Effector CD4-positive, alpha-beta T cell (primary cell): ENCODE data around the gene RNF220.

Source experiments
- DNase-seq: peaks from one replicate; pipeline ENCODE4 v3.0.0-alpha.2; 2020

Gene RNF220

DNA sequence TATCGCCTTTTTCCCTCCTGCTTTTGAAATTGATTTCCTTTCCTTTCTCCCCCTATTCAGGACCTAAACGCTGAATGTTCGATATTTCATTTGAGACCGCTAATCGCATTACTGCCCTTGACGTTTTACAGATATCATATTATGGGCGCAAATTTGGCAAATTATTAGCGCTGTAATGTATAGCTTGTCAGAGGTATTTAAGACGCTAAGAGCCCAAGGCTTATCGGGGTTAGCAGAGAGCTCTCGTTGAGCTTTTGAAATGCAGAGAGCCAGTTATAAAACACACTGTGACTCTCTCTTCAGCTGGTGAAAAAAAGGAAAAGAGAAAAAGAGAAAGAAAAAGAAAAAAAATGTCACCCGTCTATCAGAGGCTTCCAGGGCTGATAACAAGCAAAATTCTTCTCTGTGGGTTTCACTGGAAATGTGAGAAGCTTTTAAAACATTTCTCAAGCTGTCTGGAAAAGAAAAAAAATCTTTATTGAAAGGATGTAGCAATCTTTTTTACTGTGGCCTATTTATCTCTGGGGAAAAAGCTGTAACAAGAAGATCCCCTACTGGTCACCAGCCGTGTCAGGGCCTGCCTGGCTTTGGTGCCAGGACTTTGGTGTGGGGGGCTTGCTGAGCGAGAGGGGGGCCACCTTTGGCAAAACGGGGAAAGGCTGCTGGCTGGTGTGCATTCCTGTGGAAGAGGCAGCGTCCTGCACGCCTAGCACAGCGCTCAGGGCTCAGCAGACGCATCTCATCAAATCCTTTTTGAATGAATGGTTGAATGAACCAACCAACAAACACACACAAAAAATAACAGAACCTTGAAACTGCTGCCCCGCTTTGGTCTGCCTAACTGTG is 119.8 kb downstream of the RNF220 start:
- no peak for DNase-seq

DNA sequence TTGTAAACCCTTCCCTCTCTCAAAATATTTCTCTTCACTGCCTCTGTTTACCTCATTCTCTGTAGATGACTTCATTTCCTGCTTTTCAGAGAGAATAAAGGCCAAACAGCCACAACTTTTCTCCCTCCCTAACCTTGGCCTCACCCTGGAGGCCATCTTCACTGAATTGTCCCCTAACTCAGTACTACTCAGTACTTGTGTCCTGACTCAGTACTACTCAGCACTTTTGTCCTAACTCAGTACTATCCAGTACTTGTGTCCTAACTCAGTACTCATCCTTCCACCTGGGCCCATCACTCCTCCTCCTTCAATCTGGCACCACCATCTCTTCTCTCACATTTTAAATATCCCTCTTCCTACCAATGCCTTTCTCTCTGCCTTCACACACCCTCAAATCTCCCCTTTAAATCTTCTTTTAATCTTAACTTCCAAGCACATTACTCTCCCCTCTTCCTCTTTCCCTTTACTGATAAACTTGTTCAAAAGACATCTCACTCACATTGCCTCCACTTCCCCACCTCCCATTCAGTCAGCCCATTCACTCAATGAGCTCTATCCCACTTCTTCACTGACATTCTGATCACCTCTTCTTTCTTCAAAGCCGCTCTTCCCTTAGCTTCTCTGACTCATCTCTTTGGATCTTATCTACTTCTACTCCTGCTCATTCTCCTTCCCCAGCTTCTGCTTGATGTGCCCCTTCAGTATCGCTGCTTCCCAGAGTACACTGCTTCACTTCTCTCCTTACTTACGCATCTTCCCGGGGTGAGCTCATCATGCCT is 121.4 kb downstream of the RNF220 start:
- DNase-seq: no peak

DNA sequence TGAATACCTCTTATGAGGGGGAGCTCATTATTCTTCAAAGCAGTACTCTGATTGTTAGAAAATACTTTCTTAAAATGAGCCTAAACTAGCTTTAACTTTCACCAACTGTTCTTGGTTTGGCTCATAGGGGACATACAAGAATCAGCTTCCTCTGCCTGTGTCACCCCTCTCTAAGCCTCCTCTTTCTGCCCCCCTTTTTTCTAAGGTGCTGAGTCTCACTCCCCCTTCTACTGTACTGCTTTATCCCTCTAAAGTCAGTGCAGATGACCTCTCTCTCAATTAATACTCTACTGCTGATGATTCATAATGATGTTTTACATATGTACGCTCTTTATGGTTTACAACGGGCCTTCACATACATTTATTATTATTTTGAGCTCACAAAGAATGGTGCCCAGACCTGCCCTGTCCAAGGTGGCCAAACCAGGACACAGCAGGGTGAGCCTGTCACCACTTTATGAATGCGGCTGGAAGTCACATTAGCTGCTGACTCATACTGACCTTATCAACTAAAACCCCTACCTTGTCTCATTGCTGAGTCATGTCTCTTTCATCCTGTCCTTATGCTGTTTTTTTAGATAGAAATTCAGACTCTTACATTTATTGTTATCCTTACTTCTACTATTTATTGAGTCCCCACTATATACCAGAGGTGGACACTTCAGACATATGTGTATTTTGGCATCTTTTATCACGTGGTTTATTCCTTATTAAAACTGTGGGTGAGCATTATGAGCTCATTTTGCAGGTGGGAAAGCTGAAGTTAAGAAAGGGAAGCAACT is 126.9 kb downstream of the RNF220 start:
- no peak for DNase-seq

DNA sequence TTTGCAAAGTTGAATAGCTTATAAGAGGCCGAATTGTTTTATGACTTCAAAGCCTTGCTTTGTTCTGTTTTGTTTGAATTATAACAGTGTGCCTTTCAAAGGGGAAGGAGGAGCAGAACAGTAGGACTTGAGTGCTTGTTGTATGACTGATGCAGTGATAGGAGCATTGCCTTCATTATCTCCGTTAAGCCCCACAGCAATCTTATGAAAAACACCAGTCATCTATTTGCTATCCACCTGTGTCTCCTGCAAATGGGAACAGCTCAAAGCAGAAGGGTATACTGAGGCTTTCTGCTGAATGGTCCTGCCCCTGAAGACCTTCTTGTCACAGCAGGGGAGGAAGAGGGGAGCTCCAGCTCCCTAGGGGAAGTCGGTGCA is 127.5 kb downstream of the RNF220 start:
- DNase-seq: no peak

DNA sequence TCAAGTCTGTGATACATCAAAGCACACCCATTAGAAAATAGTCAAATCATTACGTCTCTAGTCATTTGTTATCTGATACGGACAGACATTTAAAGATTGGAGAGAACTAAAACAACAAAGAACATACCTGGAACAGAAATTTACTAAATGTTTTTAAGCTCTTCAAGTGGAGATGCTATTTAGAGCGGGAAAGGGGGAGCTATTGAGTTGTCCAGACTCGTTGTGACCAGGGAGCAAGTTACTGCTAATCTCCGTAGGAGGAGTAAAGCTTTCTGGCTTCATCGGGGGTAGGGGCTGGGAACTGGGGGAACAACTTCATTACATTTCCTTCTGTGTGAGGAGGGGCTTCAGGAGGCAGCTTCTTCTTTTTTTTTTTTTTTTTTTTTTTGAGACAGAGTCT is 129.7 kb downstream of the RNF220 start:
- DNase-seq: no peak

DNA sequence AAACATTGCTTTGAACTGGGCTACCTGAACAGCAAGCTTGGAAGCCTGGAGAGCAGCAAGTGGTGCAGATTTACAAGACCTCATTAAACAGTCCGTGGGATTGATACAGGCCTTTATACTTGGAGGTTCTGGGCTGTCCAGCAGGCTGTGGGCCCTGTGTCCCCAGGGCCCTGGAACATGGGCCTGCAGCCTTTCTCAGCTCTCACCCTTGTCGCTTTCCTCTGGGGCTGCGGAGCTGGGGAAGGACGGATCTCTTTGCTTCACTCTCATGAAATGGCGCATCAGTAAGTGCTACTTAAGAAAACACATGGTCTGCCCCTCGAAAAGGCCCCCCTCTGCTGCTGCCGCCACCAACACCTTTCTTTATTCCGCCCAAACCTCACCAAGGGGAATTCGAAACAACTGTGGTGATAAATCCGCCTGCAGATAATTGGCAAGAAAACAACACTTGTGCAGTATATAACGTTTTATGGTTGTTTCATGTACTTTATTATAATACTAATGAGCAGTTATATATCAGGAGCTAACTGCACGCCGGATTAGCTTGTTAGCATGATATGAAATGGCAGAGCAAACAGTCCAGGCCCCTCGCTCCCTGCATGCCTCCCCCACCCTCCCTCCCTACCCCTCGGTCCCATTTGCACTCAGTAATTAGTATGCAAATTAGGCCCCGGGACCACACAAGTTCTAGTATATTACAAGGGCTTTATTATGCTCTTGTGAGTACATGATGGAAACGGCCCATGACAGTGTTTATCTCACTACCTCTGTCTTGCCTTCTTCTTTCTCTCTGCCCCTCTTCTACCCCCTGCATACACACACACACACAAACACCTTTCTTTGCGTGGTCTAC is 131.5 kb downstream of the RNF220 start:
- DNase-seq: no peak

DNA sequence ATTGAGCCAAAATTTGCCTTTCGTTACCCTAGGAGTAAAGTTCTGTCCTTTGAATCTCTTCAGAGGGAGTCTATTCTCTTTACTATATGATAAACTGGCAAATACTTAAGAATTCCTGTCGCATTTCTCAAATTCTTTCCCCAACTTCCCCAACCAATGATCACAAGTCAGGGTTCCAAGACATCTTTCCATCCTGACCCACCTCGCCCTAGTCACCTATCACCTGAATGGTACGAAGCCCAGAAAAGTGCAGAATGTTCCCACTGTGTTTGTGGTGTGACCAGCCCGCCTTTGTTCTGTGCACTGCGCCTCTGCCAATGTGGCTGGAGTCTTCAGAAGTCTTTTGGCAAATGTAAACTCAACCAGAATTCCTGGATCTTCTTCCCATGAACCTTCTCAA is 132.5 kb downstream of the RNF220 start:
- DNase-seq: no peak

DNA sequence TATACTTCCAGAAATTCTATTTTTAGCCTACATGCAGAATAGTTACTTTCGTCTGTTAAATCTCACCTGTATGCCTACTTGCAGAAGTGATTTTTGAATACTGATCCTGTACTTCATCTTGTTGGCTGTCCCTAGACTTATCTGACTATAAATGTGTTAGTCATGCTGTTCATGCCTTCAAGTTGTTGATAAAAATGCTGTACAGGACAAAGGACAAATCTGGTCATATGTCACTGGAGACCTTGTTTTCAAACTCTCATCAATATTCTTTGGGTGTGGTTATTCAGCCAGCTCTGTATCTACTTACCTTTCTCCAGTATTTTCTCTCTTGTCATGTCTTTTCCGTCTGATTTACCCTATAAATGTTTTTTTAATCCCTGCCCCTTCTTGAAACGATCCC is 132.9 kb downstream of the RNF220 start:
- no peak for DNase-seq

DNA sequence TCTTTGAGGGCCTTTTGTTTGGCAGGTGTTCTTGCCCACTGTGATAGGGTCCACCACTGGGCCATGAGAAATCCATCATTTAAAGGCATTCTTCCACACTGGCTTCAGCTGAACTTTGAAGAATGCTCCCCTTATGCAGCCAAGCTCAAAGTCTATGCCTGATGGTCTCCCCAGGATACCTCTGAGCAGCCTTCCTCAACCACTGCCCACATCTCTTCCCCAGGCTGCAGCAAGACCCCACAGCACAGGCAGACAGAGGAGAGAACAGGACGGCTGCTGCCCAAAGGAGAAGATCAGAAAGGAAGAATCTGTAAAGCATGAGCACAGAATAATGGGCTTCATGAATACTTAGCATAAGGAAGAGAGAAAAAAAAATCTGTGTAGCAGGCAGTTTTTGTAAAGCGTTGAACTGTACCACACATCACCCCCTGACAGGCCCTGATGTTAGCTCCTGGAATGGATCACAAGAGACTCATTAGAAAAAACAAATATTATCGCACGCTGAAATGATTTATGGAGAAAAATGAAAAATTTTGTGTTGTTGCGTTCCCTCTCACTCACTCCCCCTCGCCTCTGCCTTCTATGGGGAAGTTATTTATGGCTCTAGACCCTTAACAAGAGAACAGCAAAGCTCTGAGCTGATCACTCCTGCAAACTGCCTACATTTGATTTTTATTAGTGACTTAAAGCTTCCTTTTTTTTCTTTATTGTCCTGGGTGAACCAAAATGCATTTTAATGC is 135.1 kb downstream of the RNF220 start:
- DNase-seq: no peak

DNA sequence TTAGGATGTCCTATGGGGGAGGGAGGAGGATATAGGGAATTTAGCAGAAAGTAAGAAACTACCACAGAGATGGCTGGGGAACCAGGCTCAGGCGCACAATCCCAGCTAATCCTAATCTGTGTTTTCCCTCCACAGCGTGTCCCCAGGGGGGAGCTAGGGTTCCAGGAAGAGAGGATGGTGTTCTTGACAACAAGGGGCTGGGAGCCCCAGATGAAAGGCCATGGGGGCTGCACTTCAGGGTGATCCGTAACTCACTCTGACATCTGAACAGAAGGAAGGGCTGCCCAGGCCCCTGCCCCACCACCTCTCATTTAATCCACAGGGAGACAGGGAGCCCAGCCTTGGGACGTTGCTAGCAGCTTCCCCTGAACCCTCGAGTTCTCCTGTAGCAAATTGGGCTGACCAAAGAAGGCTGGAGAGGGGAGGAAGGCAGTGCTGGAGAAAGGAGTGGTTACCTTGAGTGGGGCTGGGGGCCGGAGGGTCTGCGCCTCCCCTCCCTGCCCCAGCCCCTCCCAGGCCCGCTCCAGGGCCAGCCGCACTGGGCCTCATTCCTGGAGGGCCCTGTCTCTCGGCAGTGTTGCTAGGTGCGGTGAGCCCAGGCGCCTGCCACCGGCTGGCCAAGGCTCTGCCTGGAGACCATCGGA is 137.5 kb downstream of the RNF220 start:
- no peak for DNase-seq

DNA sequence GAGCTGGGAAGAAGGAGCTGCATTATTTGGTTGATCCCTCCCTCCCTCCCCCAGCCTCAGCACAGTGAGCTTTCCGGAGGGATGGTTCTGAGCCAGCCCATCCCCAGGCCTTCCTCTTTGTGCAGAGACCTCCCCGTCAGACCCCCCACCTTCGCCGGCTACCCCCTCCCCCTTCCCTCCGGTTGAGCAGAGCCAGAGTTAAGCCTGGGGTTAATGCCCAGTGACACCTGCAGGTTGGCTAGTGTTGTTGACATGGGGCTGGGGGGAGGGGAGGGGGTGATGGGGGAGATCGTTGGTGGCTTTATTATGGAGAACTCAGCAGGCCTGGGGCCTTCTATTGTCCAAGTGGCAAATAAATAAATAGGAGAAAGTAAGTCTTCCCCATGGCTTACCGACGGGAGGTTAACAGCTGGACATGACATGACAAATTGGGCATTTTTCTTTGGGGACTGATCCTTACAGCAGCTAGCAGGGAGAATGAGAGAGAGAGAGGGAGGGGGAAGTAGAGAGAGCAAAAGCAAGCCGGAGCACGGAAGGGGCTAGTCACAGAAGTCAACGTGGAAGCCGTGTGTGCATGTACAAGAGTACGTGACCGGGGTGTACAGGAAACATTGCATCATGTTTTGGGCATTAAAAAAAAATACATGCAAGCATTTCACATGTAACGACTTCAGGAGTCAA is 138.1 kb downstream of the RNF220 start:
- DNase-seq: no peak

DNA sequence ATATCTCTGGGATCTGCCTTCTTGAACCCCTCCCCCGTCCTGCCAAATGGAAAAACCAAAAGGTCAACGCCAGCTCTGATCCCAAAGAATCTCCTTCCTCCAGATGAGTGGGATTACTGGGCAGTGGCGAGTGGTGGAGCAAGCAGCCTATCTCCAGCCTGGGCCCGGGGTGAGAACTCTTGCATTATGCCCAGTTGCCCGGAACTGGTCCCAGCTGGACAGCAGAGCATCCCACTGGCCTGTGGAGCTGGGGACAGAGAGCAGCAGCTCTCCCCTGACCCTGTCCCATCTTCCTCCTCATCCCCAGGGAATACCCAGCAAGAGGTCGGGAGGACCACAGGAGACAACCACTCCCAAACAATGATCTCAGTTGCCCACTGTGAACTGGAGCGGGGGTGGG is 138.7 kb downstream of the RNF220 start:
- DNase-seq: no peak

DNA sequence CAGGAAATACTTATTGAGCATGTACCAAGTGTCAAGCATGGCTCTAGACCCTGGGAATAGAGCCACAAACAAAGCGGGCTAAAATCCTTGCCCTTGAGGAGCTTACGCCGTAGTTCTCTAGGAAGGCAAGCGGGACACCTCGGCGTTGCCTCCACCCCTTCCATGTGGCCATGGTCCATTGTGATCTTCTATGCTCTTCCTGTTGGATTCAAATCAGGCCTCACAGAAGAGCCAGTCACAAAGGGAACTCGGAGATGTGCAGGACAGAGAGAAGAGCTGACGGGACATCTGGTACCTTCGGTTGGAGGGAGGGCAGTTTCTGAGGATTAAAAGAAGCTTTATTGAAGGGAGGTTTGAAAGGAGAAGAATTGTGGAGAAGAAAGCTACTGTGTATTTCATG is 139.9 kb downstream of the RNF220 start:
- DNase-seq: no peak

DNA sequence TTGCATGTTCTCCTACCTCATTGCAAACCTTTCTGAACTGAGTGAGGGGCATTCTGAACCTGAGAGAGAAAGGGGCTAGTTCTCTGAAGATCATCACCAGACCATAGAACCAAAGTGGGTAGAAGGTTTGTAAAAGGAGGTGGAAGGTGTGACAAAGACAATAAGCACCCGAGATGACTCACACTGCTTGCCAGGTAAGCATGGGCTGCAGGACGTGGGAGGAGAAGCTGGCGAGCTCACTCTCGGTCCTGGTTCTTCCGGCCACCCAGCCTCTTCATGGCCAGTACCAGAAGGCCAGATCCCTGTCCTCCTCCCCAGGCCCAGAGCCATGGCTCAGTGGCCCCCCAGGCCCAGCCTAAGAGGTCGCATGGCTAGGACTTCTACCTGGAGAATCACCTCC is 140.9 kb downstream of the RNF220 start:
- DNase-seq: no peak

DNA sequence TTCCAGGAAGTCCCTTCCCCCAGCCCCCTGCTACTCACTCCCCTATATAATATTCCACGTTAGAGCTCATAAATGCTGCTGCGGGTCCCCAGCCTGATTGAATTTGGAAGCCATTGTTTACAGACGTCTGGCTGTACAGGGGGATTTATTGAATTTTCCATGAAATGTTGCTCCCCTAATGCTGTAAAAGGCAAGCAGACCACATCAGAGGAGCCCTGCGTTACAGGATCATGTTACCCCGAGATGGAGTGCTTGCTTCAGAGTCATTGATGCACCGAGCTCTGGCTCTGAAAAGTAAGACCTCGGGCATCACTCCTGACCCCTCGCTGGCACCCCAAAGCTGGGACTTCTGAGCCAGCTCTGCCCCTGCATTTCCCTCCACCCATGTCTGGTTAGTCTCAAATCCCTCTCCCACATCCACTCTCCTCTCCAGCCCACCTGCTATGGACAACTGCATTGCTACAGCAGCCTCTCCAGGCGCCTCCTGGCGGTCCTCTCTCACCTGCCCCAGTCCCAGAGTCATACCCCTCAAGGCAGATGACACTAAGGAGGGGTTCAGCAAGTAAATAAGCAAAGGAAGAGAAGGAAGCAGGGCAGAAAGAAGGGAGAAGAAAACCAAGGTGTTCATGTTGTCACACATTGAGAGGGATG is 141.5 kb downstream of the RNF220 start:
- no peak for DNase-seq

DNA sequence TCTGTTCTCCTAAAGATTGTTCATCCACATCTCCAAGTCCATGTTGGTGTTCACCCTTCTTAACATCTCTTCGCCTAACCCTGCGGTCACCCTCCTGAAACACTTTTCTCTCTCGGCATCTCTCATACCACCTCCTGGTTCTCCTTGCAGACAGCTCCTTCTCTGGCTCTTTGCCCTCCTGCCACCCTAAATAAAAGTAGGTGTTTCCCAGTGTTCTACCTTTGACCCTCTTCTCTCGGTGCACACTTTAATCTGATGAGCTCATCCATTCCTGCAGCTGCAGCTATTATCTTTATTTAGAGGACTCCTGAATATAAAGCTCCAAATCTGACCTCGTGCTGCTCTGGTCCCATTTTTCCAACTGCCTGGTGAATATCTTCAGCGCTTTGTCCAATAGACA is 142.3 kb downstream of the RNF220 start:
- no peak for DNase-seq

DNA sequence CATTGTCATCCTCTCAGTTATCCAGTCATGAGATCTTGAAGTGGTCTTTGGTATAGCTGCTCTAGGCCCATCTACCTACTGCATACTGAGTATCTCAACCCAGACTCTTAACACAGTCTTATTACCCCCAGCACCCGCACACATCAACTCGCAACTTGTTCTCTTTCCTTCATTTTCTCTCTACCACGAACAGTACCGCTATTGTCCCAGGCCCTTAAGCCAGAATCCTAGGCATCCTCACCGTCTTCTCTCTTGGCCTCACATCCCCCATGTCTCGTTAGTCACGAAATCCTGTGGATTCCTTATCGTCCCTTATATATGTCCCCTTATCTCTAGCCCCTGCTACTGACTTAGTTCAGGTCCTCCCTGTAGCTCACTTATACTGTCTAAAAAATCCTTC is 142.8 kb downstream of the RNF220 start:
- no peak for DNase-seq

DNA sequence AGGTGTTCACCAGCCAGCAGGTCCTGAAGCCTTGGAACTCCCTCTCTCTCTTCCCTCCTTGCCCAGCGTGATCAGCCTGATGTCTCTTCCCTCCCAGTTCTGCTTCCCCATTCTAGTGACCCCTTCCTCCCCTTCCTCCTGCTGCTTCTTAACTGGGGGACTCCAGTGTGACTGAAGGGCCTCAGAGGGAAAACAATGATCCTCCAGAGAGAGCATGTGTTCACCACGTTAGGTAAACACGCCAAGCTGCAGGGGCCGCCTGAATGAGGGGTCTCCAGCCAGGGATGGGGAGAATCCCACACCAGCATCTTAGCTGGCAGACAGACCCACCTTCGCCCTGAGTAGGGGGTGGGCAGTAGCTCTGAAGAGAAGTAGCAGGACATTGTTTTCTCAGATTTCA is 144.5 kb downstream of the RNF220 start:
- DNase-seq: no peak

DNA sequence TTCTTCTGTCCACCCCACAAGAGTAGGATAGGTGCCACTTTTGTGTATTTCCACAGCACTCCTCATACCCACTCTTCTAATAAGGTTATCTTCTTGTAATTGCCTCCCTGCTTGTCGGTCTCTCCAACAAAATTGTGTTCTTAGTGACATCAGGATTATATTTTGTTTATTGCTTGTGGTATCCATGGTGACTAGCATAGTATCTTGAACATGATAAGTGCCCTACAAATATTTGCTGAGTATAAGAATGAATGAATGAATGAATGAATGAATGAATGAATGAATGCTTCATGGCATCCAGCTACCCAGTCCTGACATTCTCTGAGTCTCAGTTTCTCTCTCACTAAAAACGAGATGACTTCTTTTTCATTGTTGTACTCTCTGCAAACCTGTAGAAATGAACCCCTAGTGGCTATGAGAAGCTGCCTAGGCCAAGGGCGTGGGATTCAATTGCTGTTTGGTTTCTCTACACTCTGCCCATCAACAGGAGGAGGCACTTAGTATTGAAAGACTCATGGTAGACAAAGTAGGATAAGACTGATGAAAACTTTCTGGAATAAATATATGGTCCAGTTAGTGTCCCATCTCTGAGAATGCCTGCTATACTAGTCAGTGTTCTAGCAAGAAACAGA is 148.2 kb downstream of the RNF220 start:
- no peak for DNase-seq

DNA sequence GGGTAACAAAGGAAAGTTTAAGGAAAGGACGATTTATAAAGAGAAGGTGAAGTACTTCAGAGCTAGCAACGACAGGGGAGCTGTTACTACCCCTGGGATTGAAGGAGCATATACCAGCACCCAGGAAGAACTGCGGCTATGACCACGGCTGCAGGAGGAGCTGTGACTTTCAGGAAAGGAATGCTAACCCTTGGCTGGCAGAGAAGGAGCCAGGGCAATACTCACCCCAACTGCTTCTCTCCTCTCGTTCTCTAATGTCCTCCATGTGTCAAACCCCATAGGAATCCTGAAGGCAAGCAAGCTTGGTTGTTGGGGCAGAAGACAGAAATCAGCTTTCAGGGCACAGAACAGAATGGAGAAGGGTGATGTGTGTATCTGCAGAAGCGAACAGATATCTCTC is 148.7 kb downstream of the RNF220 start:
- no peak for DNase-seq
